Ascending aorta (tissue), 2 donors: ENCODE results near the gene DPYD. TPM values are rescaled to one million over a fixed set of nuclear protein-coding genes. Genes with fewer than 3 reads are reported as not detected.

ENCODE experiments used
- DNase-seq, 2 donors: peaks; one replicate each; pipeline ENCODE4 v3.0.0-alpha.2; 2019; ENCODE audit warnings: low spot score in 2 of 2
- H3K27ac ChIP-seq, 2 donors: fragments of 200-600 bp; sonication (generic); one replicate each; pipeline ENCODE4 v1.5.1; 2016 to 2017; ENCODE audit warnings: mild to moderate bottlenecking in 1 of 2
- H3K27me3 ChIP-seq: fragments of 200-600 bp; sonication (generic); one replicate; pipeline ENCODE4 v1.5.1; 2017
- H3K36me3 ChIP-seq, 2 donors: fragments of 200-600 bp; sonication (generic); one replicate each; pipeline ENCODE4 v1.5.1; 2016
- H3K4me1 ChIP-seq, 2 donors: fragments of 200-600 bp; sonication (generic); one replicate each; pipeline ENCODE4 v1.5.1; 2016 to 2017; ENCODE audit warnings: mild to moderate bottlenecking in 1 of 2
- H3K4me3 ChIP-seq, 2 donors: fragments of 200-600 bp; sonication (generic); one replicate each; pipeline ENCODE4 v1.5.1; 2016 to 2017; ENCODE audit warnings: mild to moderate bottlenecking in 1 of 2
- H3K9me3 ChIP-seq, 2 donors: fragments of 200-600 bp; sonication (generic); one replicate each; pipeline ENCODE4 v1.5.1; 2016
- intact Hi-C: fragments of 100-400 bp; cut with DNase I; formaldehyde crosslinking; loops from one replicate; pipeline ENCODE4 v1.15.1; 2023
- total RNA-seq: library from RNA; depleted of rRNA; stranded (reverse); fragments of >200 nt; gene quantifications from one replicate; pipeline ENCODE4 v1.1.0, GENCODE V29; 2016
- TF ChIP-seq, protein P1 (sequence below), 3 experiments: fragments of 200-600 bp in 2 of 3; fragments of 450-650 bp in 1 of 3; sonication (generic) in 2 of 3; IDR thresholded peaks; one replicate each; pipeline ENCODE4 v1.5.1; 2016 to 2019; ENCODE audit warnings: antibody characterized with exemption in 3 of 3, mild to moderate bottlenecking in 1 of 3, moderate library complexity in 1 of 3

The DPYD gene
- total RNA-seq, 1 donor from 2014 or later = 22.9 TPM

DNA sequence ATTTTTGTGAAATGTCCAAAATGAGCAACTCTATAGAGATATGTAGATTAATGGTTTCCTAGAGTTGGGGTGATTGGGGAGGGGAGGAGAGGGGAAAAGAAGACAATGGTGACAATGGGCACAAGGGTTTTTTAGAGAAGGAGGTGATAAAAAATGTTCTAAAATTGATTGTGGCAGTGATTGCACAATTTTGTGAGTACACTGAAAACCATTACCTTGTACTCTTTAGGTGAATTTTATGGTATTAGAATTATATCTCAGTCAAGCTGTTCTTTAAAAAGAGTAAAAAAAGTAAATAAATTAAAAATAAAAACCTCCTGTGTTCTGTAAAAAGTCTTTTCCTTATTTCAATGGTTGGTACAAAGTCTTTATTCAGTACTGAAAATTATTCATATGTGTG, 869.0 kb downstream of the DPYD start:
- intact Hi-C loops = no loop called here
- TF ChIP-seq, protein P1, sequence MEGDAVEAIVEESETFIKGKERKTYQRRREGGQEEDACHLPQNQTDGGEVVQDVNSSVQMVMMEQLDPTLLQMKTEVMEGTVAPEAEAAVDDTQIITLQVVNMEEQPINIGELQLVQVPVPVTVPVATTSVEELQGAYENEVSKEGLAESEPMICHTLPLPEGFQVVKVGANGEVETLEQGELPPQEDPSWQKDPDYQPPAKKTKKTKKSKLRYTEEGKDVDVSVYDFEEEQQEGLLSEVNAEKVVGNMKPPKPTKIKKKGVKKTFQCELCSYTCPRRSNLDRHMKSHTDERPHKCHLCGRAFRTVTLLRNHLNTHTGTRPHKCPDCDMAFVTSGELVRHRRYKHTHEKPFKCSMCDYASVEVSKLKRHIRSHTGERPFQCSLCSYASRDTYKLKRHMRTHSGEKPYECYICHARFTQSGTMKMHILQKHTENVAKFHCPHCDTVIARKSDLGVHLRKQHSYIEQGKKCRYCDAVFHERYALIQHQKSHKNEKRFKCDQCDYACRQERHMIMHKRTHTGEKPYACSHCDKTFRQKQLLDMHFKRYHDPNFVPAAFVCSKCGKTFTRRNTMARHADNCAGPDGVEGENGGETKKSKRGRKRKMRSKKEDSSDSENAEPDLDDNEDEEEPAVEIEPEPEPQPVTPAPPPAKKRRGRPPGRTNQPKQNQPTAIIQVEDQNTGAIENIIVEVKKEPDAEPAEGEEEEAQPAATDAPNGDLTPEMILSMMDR (IDR thresholded peaks at IDR 0.05) = no peak
- H3K4me1 ChIP-seq = no peaks in the 10 kb centered on the region
- no peaks in the 10 kb centered on the region for H3K27me3 ChIP-seq
- H3K4me3 ChIP-seq = no peak overlapping the region
- no peak for DNase-seq
- H3K9me3 ChIP-seq = no peaks in the 10 kb centered on the region
- no peaks in the 10 kb centered on the region for H3K36me3 ChIP-seq
- H3K27ac ChIP-seq = no peak overlapping the region

DNA sequence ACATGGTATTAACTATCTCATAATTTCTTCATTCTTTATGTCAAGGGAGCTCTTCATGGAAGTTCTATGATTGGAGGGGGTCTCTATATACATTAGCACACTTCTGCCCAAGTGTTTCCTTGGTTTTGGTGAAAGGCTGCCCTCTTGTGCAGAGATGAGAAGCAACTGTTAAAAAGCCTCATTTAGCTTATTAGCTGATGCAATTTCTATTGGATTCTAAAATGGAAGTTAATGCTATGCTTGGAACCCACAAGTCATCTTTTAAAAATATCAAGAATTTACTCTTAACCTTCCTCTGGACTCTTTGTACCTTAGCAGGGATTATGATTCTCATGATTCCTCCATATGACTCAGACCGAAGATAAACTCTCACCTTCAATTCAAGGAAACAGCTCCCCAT, 870.3 kb downstream of the DPYD start:
- Histone ChIP-seq H3K27ac (no peak overlapping the region), H3K9me3 (no peaks in the 10 kb centered on the region), H3K4me3 (no peak overlapping the region), H3K36me3 (no peaks in the 10 kb centered on the region), H3K4me1 (no peaks in the 10 kb centered on the region), H3K27me3 (no peaks in the 10 kb centered on the region)
- intact Hi-C loops = no loop called here
- no peak for DNase-seq
- TF ChIP-seq, protein P1 (IDR thresholded peaks at IDR 0.05) = no peak

- H3K27ac ChIP-seq = no peak overlapping the region
- intact Hi-C loops = no loop called here
Observed at GRCh38 chr1:97047421-97047793, 873.4 kb downstream of the DPYD start.

GRCh38 chr1:97046765-97047420, 873.9 kb downstream of the DPYD start:
- no peak for DNase-seq
- no peaks in the 10 kb centered on the region for H3K4me1 ChIP-seq

More at GRCh38 chr1:97047421-97047793, 873.4 kb downstream of the DPYD start:
- Histone ChIP-seq H3K27me3 (no peaks in the 10 kb centered on the region), H3K9me3 (no peaks in the 10 kb centered on the region), H3K36me3 (no peaks in the 10 kb centered on the region), H3K4me3 (no peak overlapping the region), H3K4me1 (no peaks in the 10 kb centered on the region)
- no peak for DNase-seq
- TF ChIP-seq, protein P1 (IDR thresholded peaks at IDR 0.05) = no peak

GRCh38 chr1:97044159-97044760, 876.6 kb downstream of the DPYD start:
- Histone ChIP-seq H3K9me3 (peaks cover 0 to 8% of the 10 kb centered on the region in 2 donors), H3K4me3 (no peak overlapping the region), H3K36me3 (no peaks in the 10 kb centered on the region), H3K27me3 (no peaks in the 10 kb centered on the region), H3K4me1 (no peaks in the 10 kb centered on the region), H3K27ac (no peak overlapping the region)
- intact Hi-C loops = no loop called here
- TF ChIP-seq, protein P1 (IDR thresholded peaks at IDR 0.05) = no peak
- DNase-seq = no peak

More at GRCh38 chr1:97046765-97047420, 873.9 kb downstream of the DPYD start:
- no peaks in the 10 kb centered on the region for H3K27me3 ChIP-seq
- no peak overlapping the region for H3K27ac ChIP-seq
- no peak overlapping the region for H3K4me3 ChIP-seq
- no peaks in the 10 kb centered on the region for H3K36me3 ChIP-seq
- H3K9me3 ChIP-seq = no peaks in the 10 kb centered on the region
- TF ChIP-seq, protein P1 (IDR thresholded peaks at IDR 0.05) = no peak
- intact Hi-C loops = no loop called here
